NCI-H526 (cell line): ENCODE results near the gene TCL1A.

Experiments used
- DNase-seq, 2 experiments: peaks; one replicate each; lab custom pipeline; 2025; lab: John Stamatoyannopoulos, UW

Gene TCL1A

DNA sequence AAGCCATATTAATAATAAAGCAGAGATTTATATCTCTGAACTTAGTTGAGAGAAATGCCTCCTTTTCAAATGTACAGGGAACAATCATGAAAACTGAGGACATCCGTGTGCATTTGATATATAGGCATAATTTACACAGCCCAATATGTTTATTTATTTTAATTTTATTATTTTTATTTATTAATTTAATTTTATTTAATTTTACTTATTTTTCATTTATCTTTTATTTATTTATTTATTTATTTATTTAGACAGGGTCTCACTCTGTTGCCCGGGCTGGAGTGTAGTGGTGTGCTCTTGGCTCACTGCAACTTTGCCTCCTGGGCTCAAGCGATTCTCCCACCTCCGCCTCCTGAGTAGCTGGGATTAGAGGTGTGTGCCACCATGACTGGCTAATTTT lies 8.4 kb downstream of the TCL1A start:
- no peak for DNase-seq

DNA sequence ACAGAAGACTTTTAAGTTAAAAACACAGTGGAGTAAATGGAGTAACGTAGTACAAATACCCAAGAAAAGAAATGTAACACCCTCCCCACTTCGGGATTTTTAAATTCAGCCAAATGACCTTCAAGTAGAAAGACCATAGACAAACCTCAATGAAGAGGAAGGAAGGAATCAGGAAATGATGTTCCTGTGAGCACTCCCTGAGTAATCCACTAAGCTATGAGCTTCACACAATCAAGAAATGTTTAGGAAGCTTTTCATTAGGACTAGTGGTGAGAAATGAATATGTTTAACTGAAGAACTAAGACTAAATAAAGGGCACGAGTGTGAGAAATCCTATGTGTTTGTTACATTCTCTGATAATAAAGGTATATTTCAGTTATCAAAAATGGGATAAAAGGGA lies 10.1 kb downstream of the TCL1A start:
- DNase-seq = no peak

DNA sequence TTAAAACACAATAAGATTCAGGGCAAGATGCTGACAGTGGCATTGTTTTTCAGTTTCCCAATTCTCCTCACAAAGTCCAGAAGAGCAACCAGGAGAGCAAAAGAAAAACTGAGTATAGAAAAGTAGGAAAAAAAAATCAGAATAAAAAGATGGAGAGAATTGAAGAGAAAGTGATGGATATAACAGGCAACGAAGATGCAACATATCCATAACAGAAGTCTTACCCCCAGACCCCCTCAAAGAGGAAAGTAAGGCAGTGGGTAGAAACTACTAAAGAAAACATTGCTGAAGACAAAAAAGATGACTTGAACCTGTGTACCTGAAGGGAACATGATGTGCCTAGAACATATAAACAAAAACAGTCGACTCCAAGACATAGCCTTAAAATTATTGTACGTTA lies 10.6 kb downstream of the TCL1A start:
- DNase-seq = no peak

DNA sequence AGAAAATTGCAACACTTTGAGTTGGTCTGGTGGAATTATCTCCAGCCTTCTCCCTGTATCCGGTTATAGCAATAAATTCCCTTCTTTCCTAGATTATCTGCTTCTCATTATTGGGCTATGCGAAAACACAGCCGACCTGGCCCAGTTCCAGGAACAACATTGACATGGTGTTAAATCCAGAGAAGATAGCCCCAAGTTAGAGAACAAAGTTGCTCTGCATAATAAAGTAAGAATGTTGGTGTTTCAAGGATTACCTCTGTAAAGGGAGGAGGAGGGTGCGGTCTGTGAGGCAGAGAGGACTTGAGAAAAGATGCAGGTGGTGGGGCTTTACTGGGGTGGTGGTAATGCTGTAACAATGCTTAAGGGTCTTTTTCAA lies 12.1 kb downstream of the TCL1A start:
- DNase-seq = no peak

DNA sequence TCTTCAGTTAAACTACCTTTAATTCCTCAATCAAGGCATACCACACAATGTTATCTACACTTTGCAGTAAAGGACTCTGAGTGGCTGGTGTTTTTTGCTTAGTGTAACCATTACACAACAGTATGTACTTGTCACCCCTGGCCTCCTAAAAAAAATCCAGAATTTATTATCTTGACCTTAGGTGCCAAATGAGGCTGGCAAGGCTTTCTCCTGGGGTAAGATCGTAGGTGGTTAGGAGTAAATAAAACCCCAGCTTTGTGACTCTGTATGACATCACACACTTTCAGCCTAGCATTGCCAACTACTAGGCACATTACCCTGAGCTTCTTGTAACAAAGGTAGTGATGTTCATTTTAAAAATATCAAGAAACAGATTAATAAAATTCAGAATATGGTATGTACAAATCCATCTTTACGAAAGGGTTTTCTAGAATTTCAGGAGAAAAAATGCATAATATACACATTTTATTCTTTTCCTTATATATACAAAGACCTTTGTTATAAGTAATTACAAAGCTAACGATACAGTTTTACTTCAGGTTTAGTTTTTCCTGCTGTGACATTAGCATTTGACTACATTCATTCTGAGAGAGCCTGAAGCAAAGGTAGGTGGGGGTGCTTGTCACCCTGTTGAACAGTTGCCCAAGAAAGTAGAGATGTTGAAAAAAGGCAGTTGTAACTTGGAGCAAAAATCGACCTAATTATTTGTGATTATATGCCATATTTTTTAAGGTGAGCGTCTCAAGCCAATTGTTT lies 13.5 kb downstream of the TCL1A start:
- no peak for DNase-seq

DNA sequence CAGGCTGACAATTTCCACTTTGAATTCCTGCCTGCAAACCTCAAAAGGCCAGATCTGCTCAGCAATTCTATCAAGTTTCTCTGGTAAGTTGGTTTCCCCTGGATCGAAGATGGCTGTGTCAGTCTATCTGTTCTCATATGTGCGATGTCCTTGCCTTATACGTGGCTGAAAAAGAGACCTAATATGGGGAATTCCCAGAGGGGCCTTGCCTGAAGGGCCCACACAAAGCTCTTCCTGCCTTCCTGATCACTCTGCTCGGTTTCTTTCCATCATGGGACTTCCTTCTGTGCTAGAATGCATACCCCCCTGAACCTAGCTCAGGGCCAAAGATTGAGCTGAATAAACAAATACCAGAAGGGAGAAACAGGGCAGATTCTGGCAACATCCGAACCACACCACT lies 14.5 kb downstream of the TCL1A start:
- DNase-seq = no peak

DNA sequence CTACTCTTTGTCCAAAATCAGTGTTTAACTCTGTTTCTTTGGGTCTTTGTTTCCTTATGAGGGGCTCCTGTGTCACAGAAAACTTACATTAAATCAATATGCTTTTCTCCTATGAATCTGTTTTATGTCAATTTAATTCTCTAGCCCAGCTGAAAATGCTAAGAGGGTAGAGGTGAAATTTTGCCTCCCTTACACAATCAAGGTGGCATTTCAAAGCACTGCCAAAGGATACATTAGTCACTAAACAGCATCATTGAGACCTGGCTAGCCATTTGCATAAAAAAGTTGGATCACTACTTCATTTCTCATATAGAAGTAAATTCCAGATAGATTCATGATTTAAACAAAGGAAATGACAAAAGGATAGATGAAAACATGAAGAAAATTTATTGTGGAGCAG lies 15.6 kb downstream of the TCL1A start:
- no peak for DNase-seq

DNA sequence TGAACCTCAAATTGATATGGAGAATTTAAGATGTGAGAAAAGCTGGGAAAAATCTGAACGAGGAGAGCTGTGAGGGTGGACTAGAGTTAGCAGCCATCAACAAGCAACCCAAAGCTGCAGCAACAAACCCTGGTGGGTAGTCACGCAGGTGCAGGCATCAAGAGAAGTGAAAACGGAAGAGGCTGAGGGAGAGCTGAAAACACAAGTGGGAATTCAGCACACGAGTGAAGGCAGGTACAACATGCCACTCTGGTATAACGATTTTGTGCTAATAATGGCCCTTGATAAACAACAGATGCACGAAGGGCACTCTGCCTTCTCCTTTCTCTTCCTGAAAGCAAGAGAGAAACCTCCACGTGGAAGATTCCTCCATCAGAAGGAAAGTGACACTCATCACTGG lies 16.2 kb downstream of the TCL1A start:
- no peak for DNase-seq

DNA sequence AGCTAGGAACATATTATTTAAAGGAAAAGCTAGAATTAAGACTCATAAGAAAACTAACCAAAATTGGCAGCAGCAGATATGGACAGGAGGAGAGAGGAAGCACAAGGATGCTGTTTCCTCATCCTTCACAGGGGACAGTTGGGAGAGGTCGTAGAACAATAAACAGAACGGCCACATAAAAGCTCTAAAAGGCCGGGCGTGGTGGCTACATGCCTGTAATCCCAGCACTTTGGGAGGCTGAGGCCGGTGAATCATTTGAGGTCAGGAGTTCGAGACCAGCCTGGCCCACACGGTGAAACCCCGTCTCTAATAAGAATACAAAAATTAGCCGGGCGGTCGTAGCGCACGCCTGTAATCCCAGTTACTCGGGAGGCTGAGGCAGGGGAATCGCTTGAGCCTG lies 17.2 kb downstream of the TCL1A start:
- no peak for DNase-seq

DNA sequence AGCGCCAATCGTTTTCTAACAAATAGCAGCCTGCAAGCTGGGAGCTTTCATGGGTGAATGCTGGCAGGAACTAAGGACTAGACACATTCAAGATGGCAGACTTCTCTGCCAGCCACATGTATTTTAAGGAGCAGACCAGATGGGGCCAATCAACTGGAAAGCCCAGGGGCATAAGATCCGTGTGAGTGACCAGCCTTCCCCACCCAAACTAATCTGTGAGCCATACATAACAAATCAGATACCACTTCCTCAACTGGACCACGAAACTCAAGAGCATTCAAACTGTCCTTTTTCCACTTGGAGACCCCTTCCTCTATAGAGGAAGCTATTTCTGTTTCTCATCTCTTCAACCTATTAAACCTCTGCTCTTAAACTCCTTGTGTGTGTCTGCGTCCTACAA lies 18.0 kb downstream of the TCL1A start:
- DNase-seq = no peak

DNA sequence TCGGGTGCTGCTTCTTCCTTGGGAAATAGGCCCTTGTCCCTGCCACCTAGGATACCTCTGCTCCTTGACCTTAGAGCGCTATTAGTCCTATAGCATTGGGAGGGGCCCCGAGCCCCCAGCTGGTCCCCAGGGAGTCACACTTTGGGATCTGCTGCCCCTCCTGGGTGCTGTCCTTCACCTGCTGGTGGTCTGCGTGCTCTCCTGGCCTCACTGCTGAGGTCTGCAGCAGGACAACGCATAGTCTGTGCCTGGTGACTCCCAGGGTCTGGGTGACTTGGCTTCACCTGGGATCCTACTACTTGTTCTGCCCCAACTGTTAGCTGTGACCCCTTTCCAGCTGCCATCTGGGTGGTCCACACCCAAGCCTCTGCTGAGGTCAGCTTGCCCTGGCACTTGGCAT lies 18.9 kb downstream of the TCL1A start:
- no peak for DNase-seq

DNA sequence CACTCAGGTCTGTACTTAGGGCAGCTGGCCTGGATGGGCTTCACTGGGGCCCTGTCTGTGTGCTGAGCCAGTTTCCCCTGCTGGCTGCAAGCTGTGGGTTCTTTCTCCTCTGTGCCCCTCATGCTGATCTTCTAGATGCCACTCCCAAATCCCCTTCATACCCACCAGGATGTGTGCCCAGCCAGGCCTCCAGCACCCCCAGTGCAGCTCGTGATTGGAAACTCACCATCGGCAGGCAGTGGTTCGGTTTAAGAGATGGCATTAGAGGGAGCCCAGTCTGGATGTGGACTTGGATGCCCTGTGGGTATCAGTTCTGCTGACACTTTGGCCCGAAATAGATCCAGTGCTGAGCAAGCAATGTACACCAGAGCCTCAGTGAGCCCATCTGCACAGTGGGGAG lies 21.8 kb downstream of the TCL1A start:
- DNase-seq = no peak

DNA sequence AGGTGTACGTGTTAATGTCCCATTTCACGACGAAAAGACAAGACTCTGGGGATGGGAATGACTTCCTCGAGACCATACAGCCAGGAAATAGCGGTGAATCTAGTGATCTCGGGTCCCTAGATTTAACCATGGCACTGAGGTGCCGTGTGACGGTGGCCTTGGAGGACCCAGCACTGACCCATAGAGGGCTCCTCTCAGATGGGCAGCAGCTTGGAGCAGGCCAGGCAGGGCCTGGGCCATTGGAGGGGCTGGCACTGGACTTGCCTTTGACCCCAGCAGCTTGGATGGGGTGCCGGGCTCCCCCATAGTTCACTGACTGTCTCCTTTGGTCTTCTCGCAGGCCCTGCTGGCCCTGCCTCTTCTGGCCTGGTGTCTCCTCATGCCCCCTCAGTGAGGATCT lies 22.3 kb downstream of the TCL1A start:
- no peak for DNase-seq

DNA sequence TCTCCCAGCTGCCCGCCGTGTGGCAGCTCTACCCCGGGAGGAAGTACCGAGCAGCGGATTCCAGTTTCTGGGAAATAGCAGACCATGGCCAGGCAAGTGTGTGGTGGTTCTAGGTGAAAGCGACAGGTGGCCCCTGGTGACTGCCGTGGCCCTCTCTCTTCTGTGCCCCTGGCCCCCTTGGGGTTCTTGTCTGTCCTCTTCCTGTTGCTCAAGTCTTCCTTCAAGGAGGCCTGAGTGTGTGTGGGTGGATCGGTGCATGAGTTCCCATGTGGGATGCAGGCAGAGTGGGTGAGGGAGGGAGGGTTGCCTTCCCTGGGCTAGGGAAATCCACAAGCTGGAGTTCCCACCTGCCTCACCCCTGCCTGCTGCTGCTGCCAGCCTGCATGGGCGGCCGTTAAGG lies 23.1 kb downstream of the TCL1A start:
- no peak for DNase-seq

DNA sequence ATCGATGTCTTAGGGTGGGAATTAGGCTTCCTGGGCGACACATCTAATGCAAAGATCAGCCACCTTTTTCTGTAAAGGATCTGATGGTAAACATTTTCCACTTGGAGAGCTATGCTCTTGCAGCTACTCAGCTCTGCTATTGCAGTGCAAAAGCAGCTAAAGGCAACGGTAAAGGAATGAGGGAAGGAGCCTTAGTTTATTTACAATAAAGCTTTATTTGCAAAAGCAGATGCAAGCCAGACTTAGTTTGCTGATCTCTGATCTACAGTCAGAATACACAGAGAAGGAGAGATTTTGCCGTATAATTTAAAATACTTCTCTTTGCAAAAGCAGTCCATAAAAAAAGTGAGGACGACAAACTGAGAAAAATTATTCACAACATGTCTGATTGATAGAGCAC lies 24.5 kb downstream of the TCL1A start:
- no peak for DNase-seq

DNA sequence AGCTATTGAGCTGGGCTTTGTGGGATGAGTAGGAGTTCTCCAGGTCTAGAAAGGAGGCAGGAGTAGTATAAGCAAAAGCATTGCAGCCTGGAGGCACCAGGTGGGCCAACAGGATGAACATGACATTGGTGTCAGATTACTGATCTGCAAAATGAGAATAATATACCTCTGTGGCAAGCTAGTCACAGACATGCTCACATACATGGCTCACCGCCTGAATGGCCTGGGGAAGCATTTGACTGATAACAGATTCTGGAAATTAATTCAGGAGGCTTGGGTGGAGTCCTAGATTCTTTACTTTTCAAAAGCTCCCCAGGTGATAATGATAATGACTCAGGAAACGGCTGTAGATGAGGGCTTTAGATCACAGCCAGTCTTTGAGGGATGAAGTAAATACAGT lies 27.0 kb downstream of the TCL1A start:
- peak; percentile 74 to 85 for DNase-seq

DNA sequence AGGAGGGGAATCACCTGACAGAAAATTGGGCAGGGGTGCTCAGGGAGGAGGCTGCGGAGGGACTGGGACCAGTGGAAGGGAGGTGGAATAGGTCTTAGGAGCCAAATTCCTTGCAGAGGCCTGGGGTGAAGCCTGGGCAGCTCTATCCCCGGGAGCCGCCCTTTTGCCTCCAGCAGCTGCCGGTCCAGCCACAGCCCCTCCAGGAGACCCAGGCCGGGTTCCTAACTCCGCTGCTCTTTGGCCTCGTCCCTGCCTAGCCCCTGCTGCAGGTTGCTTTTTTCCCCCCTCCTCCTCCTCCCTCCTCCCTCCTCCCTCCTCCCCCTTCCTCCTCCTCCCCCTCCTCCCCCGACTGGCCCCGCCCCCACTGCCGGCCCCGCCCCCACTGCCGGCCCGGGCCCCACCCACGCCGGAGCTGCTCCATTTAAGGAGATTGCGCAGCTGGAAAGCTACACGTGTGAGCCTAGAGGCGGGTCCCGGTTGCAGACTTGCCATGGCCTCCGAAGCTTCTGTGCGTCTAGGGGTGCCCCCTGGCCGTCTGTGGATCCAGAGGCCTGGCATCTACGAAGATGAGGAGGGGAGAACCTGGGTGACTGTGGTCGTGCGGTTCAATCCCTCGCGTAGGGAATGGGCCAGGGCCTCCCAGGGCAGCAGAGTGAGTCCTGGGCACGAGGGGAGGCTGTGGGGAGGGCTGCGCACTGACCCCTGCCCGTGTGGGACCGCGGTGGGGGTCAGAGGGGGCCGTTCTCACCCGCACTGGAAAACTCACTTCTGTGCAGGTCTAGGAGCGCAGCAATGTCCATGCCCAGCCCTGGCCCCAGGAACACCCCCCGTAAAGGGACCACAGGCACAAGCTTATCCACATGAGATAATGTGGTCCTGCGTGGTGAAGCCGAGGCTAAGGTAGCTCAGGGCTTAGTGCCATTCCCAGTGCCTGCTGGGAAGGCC lies 27.7 kb downstream of the TCL1A start, which contains the start of gene TCL1B:
TCL1B (plus strand) TSS at position 449 of the 945 bp plus-strand sequence; CDS start at position 491, 42 bp downstream.
- no peak for DNase-seq

DNA sequence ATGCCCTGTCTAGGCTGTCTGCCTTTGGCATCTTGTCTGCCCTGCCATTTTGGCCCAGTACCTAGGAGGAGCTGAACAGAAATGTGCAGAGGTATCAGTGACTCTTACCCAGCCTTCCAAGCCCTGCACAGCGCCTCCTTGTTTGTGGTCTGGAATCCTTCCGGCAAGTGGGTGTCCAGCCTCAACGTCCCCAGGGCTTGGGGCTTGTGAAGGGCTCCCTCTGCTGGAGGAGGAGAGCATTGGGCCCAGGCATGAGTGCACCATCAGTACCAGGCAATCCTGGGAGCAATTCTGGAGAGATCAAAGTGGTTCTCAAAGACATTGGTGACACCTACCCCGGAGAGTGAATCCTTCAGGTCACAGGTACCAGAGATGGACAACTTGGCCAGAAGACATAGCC lies 30.1 kb downstream of the TCL1A start:
- peak in 1 of 2 experiments; percentile 33 for DNase-seq

DNA sequence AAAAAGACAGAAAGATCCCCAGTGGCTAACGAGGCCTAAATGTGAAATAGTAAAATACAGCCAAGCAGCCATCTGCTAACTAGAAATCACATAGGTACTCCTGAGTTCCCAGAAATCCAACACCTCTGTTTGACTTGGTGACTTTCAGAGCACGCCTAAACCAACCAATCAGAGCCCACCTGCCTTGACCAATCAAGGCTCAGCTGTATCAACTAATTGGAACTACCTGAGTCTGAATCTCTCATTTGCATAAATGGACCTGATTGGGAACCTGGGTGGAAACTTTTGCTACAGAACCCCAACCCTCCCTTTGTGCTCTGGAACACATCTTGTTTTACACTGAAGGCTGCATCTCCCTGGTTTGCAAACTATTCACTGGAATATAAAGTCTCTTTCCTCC lies 32.8 kb downstream of the TCL1A start:
- DNase-seq = no peak

DNA sequence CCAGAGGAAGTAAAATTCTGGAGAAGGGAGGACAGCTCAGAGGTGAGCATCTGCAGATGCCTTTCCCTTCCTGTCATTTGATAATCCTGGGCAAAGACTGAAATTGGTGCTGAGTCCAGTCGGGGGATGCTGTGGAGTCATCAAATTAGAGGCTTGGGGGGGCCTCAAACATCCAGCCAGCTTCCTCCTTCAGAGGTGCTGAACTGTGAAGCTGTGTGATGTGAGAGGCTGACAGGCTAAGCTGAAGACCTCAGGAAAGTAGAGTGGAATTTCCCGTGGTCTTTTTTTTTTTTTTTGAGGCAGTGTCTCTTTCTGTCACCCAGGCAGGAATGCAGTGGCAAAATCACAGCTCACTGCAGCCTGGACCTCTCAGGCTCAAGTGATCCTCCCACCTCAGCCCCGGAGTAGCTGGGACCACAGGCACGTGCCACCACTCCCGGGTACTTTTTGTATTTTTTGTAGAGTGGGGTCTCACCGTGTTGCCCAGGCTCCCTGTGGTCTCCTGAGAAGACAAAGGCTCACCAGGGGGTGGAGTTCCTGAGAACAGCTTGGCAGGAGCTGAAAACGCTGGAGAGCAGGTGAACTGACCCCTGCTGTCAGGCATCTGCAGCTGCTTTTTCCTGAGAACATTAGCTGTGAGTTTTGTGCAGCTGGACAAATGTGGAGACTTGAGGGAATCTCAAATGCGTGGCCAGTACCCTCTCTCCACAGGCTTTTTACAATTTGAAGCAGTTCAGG lies 33.8 kb downstream of the TCL1A start:
- peak; percentile 37 to 70 for DNase-seq

DNA sequence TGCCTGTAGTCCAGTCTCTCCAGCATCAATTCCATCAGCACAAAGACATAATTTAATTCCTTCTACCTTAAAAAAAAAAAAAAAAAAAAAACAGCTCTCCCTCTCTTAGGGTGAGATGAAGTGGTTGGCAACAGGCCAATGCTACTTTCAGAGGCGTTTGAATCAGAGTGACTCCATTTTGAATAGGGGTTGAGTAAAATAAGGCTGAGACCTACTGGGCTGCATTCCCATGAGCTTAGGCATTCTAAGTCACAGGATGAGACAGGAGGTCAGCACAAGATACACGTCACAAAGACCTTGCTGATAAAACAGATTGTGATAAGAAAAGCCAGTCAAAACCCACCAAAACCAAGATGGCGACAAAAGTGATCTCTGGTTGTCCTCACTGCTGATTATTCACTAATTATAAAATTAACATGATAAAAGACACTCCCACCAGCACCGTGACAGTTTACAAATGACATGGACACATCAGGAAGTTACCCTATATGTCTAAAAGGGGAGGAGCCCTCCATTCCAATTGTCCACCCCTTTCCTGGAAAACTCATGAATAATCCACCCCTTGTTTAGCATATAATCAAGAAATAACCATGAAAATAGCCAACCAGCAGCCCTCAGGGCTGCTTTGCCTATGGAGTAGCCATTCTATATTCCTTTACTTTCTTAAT lies 34.6 kb downstream of the TCL1A start:
- no peak for DNase-seq
